ENCODE results near the gene NADSYN1. TPM values are rescaled to one million over a fixed set of nuclear protein-coding genes. Genes with fewer than 3 reads are reported as not detected.
"Not testable (repeated sequence)": the region's sequence is repeated elsewhere in the genome, so short reads cannot be mapped to it uniquely, and the experiment has no call there.

NADSYN1 gene
- total RNA-seq, 1 donor from 2014 or later: 58.9 TPM

DNA sequence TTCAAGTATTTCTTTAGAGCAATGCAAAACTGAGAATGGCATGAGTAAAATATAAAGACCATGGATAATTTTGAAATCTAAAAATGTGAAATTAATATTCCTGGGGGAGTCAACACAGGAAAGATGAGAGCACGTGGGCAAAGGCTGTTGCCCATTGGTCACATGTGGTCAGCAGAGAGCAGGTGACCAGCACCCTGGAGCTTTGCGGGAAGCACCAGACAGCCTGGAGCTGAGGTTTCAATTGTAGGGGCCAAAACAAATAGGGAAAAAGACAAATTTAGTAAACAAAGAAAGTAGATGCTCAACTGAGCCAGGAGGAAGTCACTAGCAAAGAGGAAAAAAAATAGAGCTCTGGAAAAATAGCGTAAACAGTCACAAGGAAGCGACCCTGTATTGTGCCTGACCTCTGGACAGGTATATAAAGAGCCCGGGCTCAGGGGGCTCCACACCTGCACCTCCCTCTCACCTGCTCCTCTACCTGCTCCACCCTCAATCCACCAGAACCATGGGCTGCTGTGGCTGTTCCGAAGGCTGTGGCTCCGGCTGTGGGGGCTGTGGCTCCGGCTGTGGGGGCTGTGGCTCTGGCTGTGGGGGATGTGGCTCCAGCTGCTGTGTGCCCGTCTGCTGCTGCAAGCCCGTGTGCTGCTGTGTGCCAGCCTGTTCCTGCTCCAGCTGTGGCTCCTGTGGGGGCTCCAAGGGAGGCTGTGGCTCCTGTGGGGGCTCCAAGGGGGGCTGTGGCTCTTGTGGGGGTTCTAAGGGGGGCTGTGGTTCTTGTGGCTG lies 74.0 kb downstream of the NADSYN1 start, which contains the start of gene KRTAP5-7:
TSS of gene KRTAP5-7 (plus strand) at position 472 of the 780 bp plus-strand sequence. CDS start at position 506, 34 bp downstream.
- not testable (repeated sequence) for DNase-seq

DNA sequence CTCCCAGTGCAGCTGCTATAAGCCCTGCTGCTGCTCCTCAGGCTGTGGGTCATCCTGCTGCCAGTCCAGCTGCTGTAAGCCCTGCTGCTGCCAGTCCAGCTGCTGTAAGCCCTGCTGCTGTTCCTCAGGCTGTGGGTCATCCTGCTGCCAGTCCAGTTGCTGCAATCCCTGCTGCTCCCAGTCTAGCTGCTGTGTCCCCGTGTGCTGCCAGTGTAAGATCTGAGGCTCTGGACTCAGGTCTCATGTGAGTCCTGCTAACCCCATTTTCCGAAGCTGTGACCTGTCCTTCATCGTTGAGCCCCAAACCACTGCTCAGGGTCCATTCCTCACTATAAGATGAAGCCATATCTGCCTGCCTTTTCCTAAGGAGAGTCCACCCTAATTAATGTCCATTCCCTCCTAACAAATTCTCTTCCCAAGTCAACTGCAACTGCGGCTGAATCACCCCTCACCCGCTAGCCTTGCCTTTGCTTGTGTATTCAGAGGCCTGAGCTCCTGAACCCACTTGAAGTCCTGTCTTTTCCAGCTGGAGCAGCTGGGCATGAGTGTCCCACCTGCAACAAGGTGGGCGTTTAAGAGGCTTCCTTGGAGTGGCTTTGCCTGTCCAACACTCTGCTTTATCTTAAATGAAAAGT lies 74.7 kb downstream of the NADSYN1 start:
- peak; percentile 32 for DNase-seq

DNA sequence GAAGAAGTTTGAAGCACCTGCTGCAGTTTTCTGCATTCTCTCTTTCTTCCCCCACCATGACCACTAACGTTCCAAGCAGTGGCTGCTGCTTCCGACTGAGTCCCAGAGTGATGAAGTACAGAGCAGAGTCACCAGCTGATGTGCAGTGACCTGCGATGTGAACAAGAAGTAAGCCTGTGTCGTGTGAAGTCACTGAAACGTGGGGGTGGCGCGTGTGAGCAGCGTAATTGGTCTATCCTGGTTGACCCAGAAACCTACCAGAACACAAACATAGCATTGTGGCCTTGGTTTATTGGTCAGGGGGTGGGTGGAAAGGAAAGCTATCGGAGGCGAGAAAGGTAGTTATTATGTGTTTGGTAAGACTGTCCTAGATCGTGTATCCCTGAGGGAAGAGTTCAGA lies 77.6 kb downstream of the NADSYN1 start:
- DNase-seq: no peak

GRCh38 chr11:71532036-71532610 lies 79.1 kb downstream of the NADSYN1 start:
- no peak for DNase-seq

- DNase-seq: not testable (repeated sequence)
These were observed 82.0 kb downstream of the NADSYN1 start for GRCh38 chr11:71534711-71535608.

- DNase-seq: no peak
These were observed 82.8 kb downstream of the NADSYN1 start for GRCh38 chr11:71535825-71536224.

DNA sequence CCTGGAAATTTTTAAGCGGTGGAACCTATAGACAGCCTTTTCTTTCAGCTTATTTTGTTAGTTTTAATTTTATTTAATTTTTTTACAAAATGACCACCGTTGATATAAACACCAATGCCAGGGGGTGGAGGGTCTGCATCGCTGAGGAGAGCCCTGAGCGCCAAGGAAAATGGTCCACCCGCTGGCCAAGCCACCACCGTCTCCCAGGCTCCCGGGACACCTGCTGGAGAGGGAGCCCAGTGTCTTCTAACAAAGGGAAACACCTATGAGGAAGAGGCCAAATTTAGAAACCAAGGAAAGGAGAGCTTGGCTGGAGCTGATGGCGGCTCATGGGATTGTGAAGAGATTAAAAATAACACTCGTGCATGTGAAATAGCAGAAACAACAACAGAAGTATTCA lies 84.5 kb downstream of the NADSYN1 start:
- no peak for DNase-seq

DNA sequence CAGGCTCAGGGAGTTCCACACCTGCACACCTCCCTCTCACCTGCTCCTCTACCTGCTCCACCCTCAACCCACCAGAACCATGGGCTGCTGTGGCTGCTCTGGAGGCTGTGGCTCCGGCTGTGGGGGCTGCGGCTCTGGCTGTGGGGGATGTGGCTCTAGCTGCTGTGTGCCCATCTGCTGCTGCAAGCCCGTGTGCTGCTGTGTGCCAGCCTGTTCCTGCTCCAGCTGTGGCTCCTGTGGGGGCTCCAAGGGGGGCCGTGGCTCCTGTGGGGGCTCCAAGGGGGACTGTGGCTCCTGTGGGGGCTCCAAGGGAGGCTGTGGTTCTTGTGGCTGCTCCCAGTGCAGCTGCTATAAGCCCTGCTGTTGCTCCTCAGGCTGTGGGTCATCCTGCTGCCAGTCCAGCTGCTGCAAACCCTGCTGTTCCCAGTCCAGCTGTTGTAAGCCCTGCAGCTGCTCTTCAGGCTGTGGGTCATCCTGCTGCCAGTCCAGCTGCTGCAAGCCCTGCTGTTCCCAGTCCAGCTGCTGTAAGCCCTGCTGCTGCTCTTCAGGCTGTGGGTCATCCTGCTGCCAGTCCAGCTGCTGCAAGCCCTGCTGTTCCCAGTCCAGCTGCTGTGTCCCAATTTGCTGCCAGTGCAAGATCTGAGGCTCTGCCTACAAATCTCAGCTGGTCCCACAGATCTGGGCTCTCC lies 85.1 kb downstream of the NADSYN1 start, which contains the start of gene KRTAP5-8:
TSS of gene KRTAP5-8 (plus strand) at position 49 of the 689 bp plus-strand sequence. CDS start at position 80, 31 bp downstream.
- DNase-seq: peak; percentile 25

DNA sequence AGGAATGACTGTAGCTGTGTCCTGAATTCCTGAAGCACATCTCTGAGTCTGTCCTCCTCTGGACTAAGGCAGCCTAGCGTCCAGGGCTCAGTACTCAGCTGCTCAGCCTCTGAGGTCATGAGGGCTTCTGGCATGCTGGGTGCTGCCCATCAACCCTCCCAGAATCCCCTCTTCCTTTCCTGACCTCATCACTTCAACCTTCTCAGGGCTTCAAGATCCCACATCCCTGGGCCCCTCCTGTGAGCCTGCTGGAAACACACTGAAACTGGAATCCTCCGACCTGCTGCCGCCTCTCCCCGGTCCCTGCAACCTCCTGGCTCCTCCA lies 85.6 kb downstream of the NADSYN1 start:
- DNase-seq: no peak

GRCh38 chr11:71539017-71539416 lies 86.0 kb downstream of the NADSYN1 start:
- DNase-seq: no peak

DNA sequence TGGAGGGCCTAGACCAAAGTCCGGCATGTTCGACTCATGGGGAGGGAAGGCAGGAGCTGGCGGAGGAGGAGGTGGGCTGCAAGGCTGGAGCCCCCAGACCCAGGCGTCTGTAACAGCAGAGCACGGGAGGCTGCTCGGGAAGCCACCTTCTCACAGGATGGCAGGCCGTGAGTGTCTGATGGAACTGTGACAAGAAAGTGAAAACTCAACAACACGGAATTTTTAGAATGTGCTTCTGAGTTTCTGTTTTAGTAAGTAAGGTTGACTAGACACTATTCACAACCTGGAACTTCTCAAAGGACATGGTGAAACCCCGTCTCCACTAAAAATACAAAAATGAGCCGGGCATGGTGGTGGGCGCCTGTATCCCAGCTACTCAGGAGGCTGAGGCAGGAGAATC lies 87.0 kb downstream of the NADSYN1 start:
- DNase-seq: not testable (repeated sequence)

DNA sequence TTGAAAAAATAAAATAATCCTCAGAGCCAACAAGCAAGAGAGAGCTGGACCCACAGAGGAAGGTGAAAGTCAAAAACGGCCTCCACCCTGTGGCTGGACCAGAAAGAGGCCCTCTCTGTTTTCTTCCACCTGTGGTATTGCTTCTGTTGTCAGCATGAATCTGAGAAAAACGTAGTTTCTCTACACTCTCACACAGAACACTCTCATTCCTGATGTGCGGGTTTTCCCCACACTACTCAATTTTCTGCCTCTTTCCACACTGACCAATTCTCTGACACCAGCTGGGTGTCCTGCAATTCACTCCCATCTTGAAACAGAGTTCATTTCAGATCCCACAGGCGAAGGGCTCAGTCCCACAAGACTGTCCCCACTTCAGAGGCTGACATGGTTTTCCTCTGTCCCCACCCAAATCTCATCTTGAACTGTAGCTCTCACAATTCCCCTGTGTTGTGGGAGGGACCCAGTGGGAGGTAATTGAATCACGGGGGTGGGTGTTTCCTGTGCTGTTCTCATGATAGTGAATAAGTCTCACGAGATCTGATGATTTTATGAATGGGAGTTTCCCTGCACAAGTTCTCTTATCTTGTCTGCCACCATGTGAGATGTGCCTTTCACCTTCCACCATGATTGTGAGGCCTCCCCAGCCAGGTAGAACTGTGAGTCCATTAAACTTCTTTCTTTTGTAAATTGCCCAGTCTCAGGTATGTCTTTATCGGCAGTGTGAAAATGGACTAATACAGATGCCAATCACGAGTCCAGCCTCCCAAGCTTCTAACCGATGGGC lies 87.7 kb downstream of the NADSYN1 start:
- not testable (repeated sequence) for DNase-seq

GRCh38 chr11:71542382-71542781 lies 89.4 kb downstream of the NADSYN1 start:
- DNase-seq: no peak

DNA sequence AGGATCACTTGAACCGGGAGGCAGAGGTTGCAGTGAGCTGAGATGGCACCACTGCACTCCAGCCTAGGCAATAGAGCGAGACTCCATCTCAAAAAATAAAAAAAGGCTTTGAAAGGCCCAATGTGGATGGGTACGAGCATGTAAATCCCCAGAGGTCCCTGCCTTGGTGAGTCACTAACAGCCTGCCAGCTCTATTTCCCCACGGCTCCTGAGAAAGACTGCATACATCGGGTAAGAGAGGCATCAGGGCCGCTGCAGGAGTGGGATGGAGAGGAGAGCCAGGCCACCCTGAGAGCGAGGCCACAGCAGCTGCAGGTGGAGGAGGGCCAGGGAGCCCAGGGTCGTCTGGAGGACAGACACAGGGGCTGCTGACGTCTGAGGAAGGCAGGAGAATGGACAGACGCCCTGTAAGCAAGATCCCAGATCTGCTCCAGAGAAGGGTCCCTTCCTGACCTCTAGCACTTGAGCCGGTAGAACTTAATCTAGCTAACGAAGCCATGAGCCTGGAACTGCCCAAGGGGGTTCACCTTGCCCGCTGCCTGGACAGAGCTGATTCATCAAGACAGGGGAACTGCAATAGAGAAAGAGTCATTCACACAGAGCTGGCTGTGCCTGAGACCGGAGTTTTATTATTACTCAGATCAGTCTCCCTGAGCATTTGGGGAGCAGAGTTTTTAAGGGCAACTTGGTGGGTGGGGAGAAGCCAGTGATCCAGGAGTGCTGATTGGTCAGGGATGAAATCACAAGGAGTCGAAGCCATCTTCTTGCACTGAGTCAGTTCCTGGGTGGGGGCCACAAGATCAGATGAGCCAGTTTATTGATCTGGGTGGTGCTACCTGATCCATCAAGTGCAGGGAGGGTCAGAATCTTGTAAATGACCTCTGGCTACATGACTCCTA lies 90.1 kb downstream of the NADSYN1 start:
- peak; percentile 8 for DNase-seq

DNA sequence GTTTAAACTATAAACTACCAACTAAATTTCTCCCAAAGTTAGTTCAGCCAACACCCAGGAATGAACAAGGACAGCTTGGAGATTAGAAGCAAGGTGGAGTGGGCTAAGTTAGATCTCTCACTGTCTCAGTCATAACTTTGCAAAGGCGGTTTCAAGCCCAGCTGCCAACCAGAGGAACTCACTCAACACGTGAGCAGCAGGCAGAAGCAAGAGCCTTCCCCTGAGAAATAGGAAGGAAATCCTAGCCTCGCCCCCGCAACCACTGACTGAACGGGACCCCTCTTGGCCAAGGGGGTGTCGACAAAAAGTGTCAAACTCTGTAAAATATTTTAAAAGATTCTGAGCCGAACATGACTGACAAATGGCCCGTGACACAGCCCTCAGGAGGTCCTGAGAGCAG lies 90.9 kb downstream of the NADSYN1 start:
- peak; percentile 18 for DNase-seq

DNA sequence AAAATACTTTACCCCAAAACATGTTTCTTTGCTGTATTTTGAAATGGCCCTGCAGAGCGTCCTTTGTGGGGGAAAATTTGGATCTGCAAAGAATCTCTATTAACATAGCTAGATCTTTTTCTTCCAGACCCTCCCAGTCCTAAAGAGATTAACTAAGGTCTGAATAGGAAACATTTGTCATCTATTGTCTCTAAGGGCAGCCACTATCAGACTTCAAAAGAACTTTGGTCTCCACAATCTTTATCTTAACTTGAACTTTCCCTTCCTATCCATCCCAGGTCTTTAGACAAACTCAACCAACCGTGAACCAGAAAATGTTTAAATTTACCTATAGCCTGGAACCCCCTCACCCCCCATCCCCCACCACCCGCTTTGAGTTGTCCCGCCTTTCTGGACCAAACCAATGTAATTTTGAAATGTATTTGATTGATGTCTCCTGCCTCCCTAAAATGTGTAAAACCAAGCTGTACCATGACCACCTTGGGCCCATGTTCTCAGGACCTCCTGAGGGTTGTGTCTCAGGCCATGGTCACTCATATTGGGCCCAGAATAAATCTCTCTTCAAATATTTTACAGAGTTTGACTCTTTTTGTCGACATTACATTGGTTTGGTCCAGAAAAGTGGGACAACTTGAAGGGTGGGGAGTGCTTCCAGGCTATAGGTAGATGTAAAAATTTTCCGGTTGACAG lies 91.7 kb downstream of the NADSYN1 start:
- no peak for DNase-seq

DNA sequence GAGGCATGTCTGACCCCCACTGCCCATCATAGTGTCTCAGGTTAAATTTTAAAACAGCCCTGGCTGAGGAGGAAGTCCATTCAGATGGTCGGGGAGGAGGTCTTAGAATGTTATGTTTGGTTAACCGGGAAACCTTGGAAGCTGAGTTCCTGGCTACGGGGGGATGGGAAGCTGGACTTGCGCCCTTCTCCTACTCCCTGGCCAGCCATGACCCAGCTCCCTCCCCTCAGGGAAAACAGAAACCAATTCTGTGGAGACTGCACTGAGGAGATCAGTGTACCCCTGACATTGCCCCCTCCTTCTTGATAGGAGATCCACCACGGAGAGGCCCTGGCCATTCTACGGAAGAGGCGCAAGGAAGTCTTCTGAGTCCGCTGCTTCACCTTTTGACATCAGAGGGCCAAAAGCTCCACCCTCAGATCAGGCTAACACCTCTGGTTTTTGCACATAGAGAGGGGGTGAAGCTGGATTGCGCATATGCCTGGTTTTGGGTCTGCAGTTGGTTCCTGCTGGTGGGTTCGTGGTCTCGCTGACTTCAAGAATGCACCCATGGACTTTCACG lies 92.5 kb downstream of the NADSYN1 start:
- DNase-seq: no peak

DNA sequence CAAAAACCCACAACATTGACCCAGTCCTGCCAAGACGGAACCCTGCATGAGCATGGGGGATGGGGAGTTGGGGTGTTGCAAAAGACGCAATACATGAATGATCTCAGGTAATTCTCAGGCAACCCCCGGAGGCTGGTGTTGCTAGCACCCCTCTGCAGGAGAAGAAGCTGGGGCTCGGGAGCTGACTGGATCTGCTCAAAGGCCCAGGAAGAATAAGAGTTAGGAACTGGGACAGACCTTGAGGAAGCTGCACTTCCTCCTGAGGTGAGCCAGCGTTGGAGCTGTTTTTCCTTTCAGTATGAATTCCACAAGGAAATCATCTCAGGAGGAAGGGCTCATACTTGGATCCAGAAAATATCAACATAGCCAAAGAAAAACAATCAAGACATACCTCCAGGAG lies 95.1 kb downstream of the NADSYN1 start, which contains the start of gene KRTAP5-9:
TSS of gene KRTAP5-9 (plus strand) at position 301 of the 400 bp plus-strand sequence. CDS start 238 bp downstream, outside the sequence.
- no peak for DNase-seq

Measured in tongue (tissue), 2 donors.